Measurements from ENCODE around the gene CHFR. TPM values are rescaled to one million over a fixed set of nuclear protein-coding genes. Genes with fewer than 3 reads are reported as not detected.
"Not testable (repeated sequence)": the region's sequence is repeated elsewhere in the genome, so short reads cannot be mapped to it uniquely, and the experiment has no call there.

CHFR gene
- total RNA-seq, 1 experiment from 2014 or later, result 32.3 TPM

GRCh38 chr12:132836795-132837331 is 50.5 kb downstream of the CHFR start:
- ChIA-PET CTCF (no interaction called here), POLR2A (no interaction called here)
- intact Hi-C loops (cut with micrococcal nuclease; ENCODE audit: unreplicated experiment), result no loop called here
- Mint-ChIP-seq H3K9me3 (ENCODE audit: unreplicated experiment) (no peaks in the 10 kb centered on the region), H3K4me3 (ENCODE audit: unreplicated experiment) (no peak overlapping the region), H3K27me3 (ENCODE audit: insufficient read depth, unreplicated experiment) (no peaks in the 10 kb centered on the region), H3K36me3 (ENCODE audit: insufficient read depth, unreplicated experiment) (peaks cover 28% of the 10 kb centered on the region), H3K27ac (ENCODE audit: unreplicated experiment) (no peak overlapping the region), H3K4me1 (ENCODE audit: low read depth, unreplicated experiment) (no peaks in the 10 kb centered on the region)
- Histone ChIP-seq H3K27me3 (replicated peaks; ENCODE audit: control insufficient read depth, insufficient read depth, low read length) (no peaks in the 10 kb centered on the region), H3K4me3 (ENCODE audit: low read depth, low read length) (no peak overlapping the region), H3K4me1 (no peaks in the 10 kb centered on the region), H3K36me3 (ENCODE audit: control insufficient read depth, insufficient read depth, low read length) (no peaks in the 10 kb centered on the region), H3K9me3 (no peaks in the 10 kb centered on the region)
- DNase-seq, result no peak
- TF ChIP-seq CTCF (IDR thresholded peaks at IDR 0.05; ENCODE audit: insufficient read depth in 1 of 2, low read depth in 1 of 2, low read length in 1 of 2, severe bottlenecking in 1 of 2, unreplicated experiment in 1 of 2), result no peak
- no TSS peak for BruUV-seq (replicated peaks)

- H3K9me3 ChIP-seq; H3K4me1 Mint-ChIP-seq (ENCODE audit: low read depth, unreplicated experiment); CTCF ChIA-PET; H3K27me3 Mint-ChIP-seq (ENCODE audit: insufficient read depth, unreplicated experiment); BruUV-seq (replicated peaks); H3K27ac Mint-ChIP-seq (ENCODE audit: unreplicated experiment); H3K4me1 ChIP-seq; H3K4me3 Mint-ChIP-seq (ENCODE audit: unreplicated experiment); H3K27me3 ChIP-seq (replicated peaks; ENCODE audit: control insufficient read depth, insufficient read depth, low read length); H3K36me3 ChIP-seq (ENCODE audit: control insufficient read depth, insufficient read depth, low read length); POLR2A ChIA-PET; H3K9me3 Mint-ChIP-seq (ENCODE audit: unreplicated experiment); intact Hi-C loops (cut with micrococcal nuclease; ENCODE audit: unreplicated experiment); DNase-seq; H3K4me3 ChIP-seq (ENCODE audit: low read depth, low read length): not testable (repeated sequence)
- peaks cover 24% of the 10 kb centered on the region for H3K36me3 Mint-ChIP-seq (ENCODE audit: insufficient read depth, unreplicated experiment)
Observed at GRCh38 chr12:132836230-132836629, 51.2 kb downstream of the CHFR start.

GRCh38 chr12:132835076-132836025 is 52.1 kb downstream of the CHFR start:
- Histone ChIP-seq H3K4me3 (ENCODE audit: low read depth, low read length) (no peak overlapping the region), H3K36me3 (ENCODE audit: control insufficient read depth, insufficient read depth, low read length) (no peaks in the 10 kb centered on the region), H3K9me3 (no peaks in the 10 kb centered on the region), H3K4me1 (no peaks in the 10 kb centered on the region), H3K27me3 (replicated peaks; ENCODE audit: control insufficient read depth, insufficient read depth, low read length) (no peaks in the 10 kb centered on the region)
- CTCF ChIA-PET, result no interaction called here
- Mint-ChIP-seq H3K36me3 (ENCODE audit: insufficient read depth, unreplicated experiment) (peaks cover 27% of the 10 kb centered on the region), H3K27me3 (ENCODE audit: insufficient read depth, unreplicated experiment) (no peaks in the 10 kb centered on the region), H3K4me1 (ENCODE audit: low read depth, unreplicated experiment) (no peaks in the 10 kb centered on the region), H3K9me3 (ENCODE audit: unreplicated experiment) (no peaks in the 10 kb centered on the region), H3K27ac (ENCODE audit: unreplicated experiment) (no peak overlapping the region), H3K4me3 (ENCODE audit: unreplicated experiment) (no peak overlapping the region)
- DNase-seq, result no peak
- no peak for TF ChIP-seq CTCF (IDR thresholded peaks at IDR 0.05; ENCODE audit: insufficient read depth in 1 of 2, low read depth in 1 of 2, low read length in 1 of 2, severe bottlenecking in 1 of 2, unreplicated experiment in 1 of 2)
- POLR2A ChIA-PET, result no interaction called here
- intact Hi-C loops (cut with micrococcal nuclease; ENCODE audit: unreplicated experiment), result no loop called here
- no TSS peak for BruUV-seq (replicated peaks)

All from Caco-2 (cell line).